Spleen (tissue), 11 donors: Measurements from ENCODE around the gene EMC8. TPM values are rescaled to one million over a fixed set of nuclear protein-coding genes. Genes with fewer than 3 reads are reported as not detected.

Source experiments
- DNase-seq: peaks from one replicate; pipeline ENCODE4 v3.0.0-alpha.2; 2020
- H3K27ac ChIP-seq, 8 donors: fragments of 200-600 bp; sonication (generic) in 7 of 8; 1 replicate in 4 of 8; 2 replicates in 4 of 8; pipeline versions ENCODE4 v1.5.0 to v1.8.0; 2016 to 2021; ENCODE audit warnings: inconsistent platforms in 4 of 8, mild to moderate bottlenecking in 4 of 8, moderate library complexity in 1 of 8
- H3K27me3 ChIP-seq, 7 donors: fragments of 200-600 bp; sonication (generic) in 6 of 7; replicated peaks in 1 of 7; 1 replicate in 4 of 7; 2 replicates in 3 of 7; pipeline versions ENCODE4 v1.5.0 to v1.8.0; 2016 to 2021; ENCODE audit warnings: inconsistent platforms in 3 of 7, mild to moderate bottlenecking in 1 of 7
- H3K36me3 ChIP-seq, 6 donors: fragments of 200-600 bp; sonication (generic) in 5 of 6; 1 replicate in 4 of 6; 2 replicates in 2 of 6; pipeline versions ENCODE4 v1.5.0 to v1.8.0; 2016 to 2021; ENCODE audit warnings: inconsistent platforms in 2 of 6
- H3K4me1 ChIP-seq, 6 donors: fragments of 200-600 bp; sonication (generic) in 5 of 6; 1 replicate in 3 of 6; 2 replicates in 3 of 6; pipeline versions ENCODE4 v1.5.0 to v1.8.0; 2016 to 2021; ENCODE audit warnings: inconsistent platforms in 3 of 6
- H3K4me3 ChIP-seq, 8 donors: fragments of 200-600 bp; sonication (generic) in 7 of 8; 1 replicate in 4 of 8; 2 replicates in 4 of 8; pipeline versions ENCODE4 v1.5.0 to v1.8.0; 2016 to 2021; ENCODE audit warnings: inconsistent platforms in 4 of 8, mild to moderate bottlenecking in 4 of 8, moderate library complexity in 2 of 8
- H3K9me3 ChIP-seq, 8 donors: fragments of 200-600 bp; sonication (generic) in 7 of 8; 1 replicate in 4 of 8; 2 replicates in 4 of 8; pipeline versions ENCODE4 v1.5.0 to v1.8.0; 2016 to 2021; ENCODE audit warnings: inconsistent platforms in 4 of 8
- CTCF ChIP-seq, 11 experiments: fragments of 200-600 bp in 7 of 11; fragments of 450-650 bp in 4 of 11; sonication (generic) in 4 of 11; IDR thresholded peaks in 8 of 11; conservative IDR thresholded peaks in 3 of 11; 1 replicate in 7 of 11; 2 replicates in 4 of 11; pipeline versions ENCODE4 v1.4.0 to v1.8.0; 2016 to 2021; ENCODE audit warnings: antibody characterized with exemption in 11 of 11, inconsistent platforms in 4 of 11, mild to moderate bottlenecking in 1 of 11
- POLR2A ChIP-seq, 3 donors: fragments of 450-650 bp; IDR thresholded peaks; one replicate each; pipeline ENCODE4 v1.5.1; 2017; ENCODE audit warnings: antibody characterized with exemption in 3 of 3, mild to moderate bottlenecking in 1 of 3
- POLR2AphosphoS5 ChIP-seq, 3 donors: sonication (generic); formaldehyde crosslinking; IDR thresholded peaks; one replicate each; pipeline ENCODE4 v1.5.1; 2017; ENCODE audit warnings: antibody characterized with exemption in 3 of 3
- WGBS, 5 donors: extraction: QIAGEN DNeasy Blood & Tissue Kit in 3 of 5; methylation state at CpG; one replicate each; pipeline versions ENCODE4 v1.1.5 to v1.1.7; 2013 to 2018; 5-methylcytosine and 5-hydroxymethylcytosine counted together
- intact Hi-C: fragments of 100-400 bp; cut with DNase I; formaldehyde crosslinking; loops from one replicate; pipeline ENCODE4 v1.15.0; 2023; ENCODE audit warnings: low total_unique reads
- polyA plus RNA-seq, 3 donors: library from polyadenylated mRNA; stranded (reverse); fragments of 200-250 nt; gene quantifications; one replicate each; pipeline ENCODE4 v1.2.1, GENCODE V29; 2013
- total RNA-seq, 7 donors: library from RNA; depleted of rRNA in 3 of 7; stranded (reverse); fragments of >200 nt in 3 of 7; fragmentation: NEBNext Ultra II Directional in 4 of 7; extraction: Animal tissue kit (Norgen Biotek cat#: 25700) in 4 of 7; gene quantifications; one replicate each; pipeline versions ENCODE4 v1.1.0 to v1.2.1, GENCODE V29; 2016 to 2021
- donor health status: healthy with polysubstance abuse.
- donor health status: DM: no; HTN: no; CAD: no; lungs with moderate emphysema.
- donor health status: DM: no; HTN: no; CAD: no.
- donor health status: Bipolar disorder and iron deficiency.
- donor health status: healthy.
- donor health status: DM: no; HTN: no; CAD: no.
- donor health status: DM: yes; HTN: yes; CAD: no.

EMC8 gene
- total and polyA plus RNA-seq, 10 donors: 10.1 to 43.0 (median 23.8) TPM

DNA sequence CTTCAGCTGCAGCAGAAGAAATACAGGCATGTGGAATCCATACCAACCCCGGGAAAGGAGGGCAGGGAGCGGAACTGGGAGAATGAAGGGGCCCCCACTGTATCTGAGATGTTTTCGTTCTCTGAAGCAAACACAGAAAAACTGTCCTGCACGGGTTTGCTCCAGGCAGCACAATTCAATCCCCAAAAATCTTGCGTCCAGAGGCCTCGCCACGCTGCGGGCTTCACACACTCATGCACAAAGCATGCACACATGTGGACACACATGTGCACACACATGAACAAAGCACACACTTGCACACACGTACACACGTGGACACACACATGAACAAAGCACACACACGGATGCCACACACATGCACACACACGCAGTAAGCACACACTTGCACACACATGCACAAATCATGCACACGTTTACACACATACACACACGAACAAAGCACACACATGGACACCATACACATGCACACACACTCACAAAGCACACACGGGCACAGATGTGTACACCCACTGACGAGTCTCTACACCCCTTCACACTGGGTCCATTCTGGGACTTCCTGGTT lies 27.4 kb upstream of the EMC8 start:
- no peak overlapping the region for H3K27ac ChIP-seq
- no peaks in the 10 kb centered on the region for H3K9me3 ChIP-seq
- no peak overlapping the region for H3K4me3 ChIP-seq
- intact Hi-C loops: loop anchor here (10.0 kb wide), 1 partner anchor 68 kb away; the partner anchor contains the start of gene IRF8
- H3K4me1 ChIP-seq: peaks cover 5 to 24% (median 16%) of the 10 kb centered on the region in 6 donors
- TF ChIP-seq POLR2AphosphoS5 (IDR thresholded peaks at IDR 0.05) (no peak), POLR2A (IDR thresholded peaks at IDR 0.05) (no peak), CTCF (IDR thresholded peaks at IDR 0.05 in 8 of 11, conservative IDR thresholded peaks at IDR 0.05 in 3 of 11) (no peak)
- peaks cover 0 to 23% (median 0%) of the 10 kb centered on the region in 7 donors for H3K27me3 ChIP-seq
- no peak for DNase-seq
- WGBS, 5 donors: 89 to 94% (median 90%) methylated on average over 16 of the region's 16 CpGs
- no peaks in the 10 kb centered on the region for H3K36me3 ChIP-seq

DNA sequence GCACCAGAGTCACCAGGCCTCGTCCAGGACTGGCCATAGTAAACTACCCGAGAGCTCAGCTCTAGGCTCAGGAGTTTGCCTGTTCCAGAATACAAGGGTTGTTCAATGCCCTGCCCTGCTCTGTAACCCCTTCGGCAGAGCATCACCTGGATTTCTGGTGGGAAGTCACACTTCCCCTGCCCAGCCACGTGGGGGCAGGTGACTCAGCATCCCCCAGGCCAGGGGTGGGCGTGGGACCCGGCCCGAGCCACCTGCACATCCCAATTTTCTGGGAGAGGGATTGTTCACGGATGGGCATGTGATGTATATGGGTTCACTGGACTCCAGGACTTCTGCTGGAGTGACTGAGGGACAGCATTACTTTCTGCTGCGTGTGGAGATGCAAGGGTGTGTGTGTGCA lies 26.0 kb upstream of the EMC8 start:
- H3K27me3 ChIP-seq: peaks cover 0 to 22% (median 0%) of the 10 kb centered on the region in 7 donors
- no peak overlapping the region for H3K27ac ChIP-seq
- H3K4me1 ChIP-seq: peaks cover 9 to 29% (median 24%) of the 10 kb centered on the region in 6 donors
- intact Hi-C loops: loop anchor here (10.0 kb wide), 1 partner anchor 69 kb away; the partner anchor contains the start of gene IRF8
- WGBS, 5 donors: 71 to 94% (median 79%) methylated on average over 4 to 9 of the region's 9 CpGs
- DNase-seq: no peak
- no peak overlapping the region for H3K4me3 ChIP-seq
- no peak for TF ChIP-seq CTCF (IDR thresholded peaks at IDR 0.05 in 8 of 11, conservative IDR thresholded peaks at IDR 0.05 in 3 of 11)
- TF ChIP-seq POLR2AphosphoS5 (IDR thresholded peaks at IDR 0.05): no peak
- TF ChIP-seq POLR2A (IDR thresholded peaks at IDR 0.05): no peak
- H3K9me3 ChIP-seq: no peaks in the 10 kb centered on the region
- H3K36me3 ChIP-seq: no peaks in the 10 kb centered on the region

- no peak for DNase-seq
- 73 to 86% (median 81%) methylated on average over 14 to 20 of the region's 20 CpGs for WGBS, 5 donors
- TF ChIP-seq POLR2A (IDR thresholded peaks at IDR 0.05) (no peak), CTCF (IDR thresholded peaks at IDR 0.05 in 8 of 11, conservative IDR thresholded peaks at IDR 0.05 in 3 of 11) (no peak), POLR2AphosphoS5 (IDR thresholded peaks at IDR 0.05) (no peak)
- H3K27me3 ChIP-seq: peaks cover 0 to 14% (median 0%) of the 10 kb centered on the region in 7 donors
- H3K4me3 ChIP-seq: no peak overlapping the region
- no peaks in the 10 kb centered on the region for H3K36me3 ChIP-seq
- no peak overlapping the region for H3K27ac ChIP-seq
- H3K4me1 ChIP-seq: peaks cover 4 to 23% (median 16%) of the 10 kb centered on the region in 6 donors
- H3K9me3 ChIP-seq: no peaks in the 10 kb centered on the region
- intact Hi-C loops: loop anchor here (10.0 kb wide), 1 partner anchor 70 kb away; the partner anchor contains the start of gene IRF8
Observed at GRCh38 chr16:85824161-85825135, 25.1 kb upstream of the EMC8 start.
